SK-N-SH treated with all-trans-retinoic acid at 6 μM for 48 hours (cell line): Measurements from ENCODE around the gene CRIP2.

Experiments used
- CSDC2 ChIP-seq: fragments of 250-450 bp; sonication (Bioruptor Pico); IDR thresholded peaks from 2 replicates; pipeline ENCODE4 v1.5.0; 2020; ENCODE audit warnings: mild to moderate bottlenecking, moderate library complexity
- ESRRG ChIP-seq: fragments of 250-450 bp; sonication (Bioruptor Pico); IDR thresholded peaks from 2 replicates; pipeline ENCODE4 v1.6.1; 2021; ENCODE audit warnings: mild to moderate bottlenecking
- GLIS3 ChIP-seq: fragments of 250-450 bp; sonication (Bioruptor Pico); IDR thresholded peaks from 2 replicates; pipeline ENCODE4 v1.5.0; 2020; ENCODE audit warnings: mild to moderate bottlenecking, moderate library complexity
- ZC3H10 ChIP-seq: fragments of 250-450 bp; sonication (Bioruptor Pico); IDR thresholded peaks from 2 replicates; pipeline ENCODE4 v1.5.1; 2021; ENCODE audit warnings: mild to moderate bottlenecking, moderate library complexity
- ZFP30 ChIP-seq: fragments of 450-650 bp; formaldehyde crosslinking; IDR thresholded peaks from 2 replicates; pipeline ENCODE4 v1.5.0; 2022; ENCODE audit warnings: mild to moderate bottlenecking, moderate library complexity
- ZNF565 ChIP-seq: fragments of 450-650 bp; formaldehyde crosslinking; conservative IDR thresholded peaks from 2 replicates; pipeline ENCODE4 v1.5.0; 2020; ENCODE audit warnings: low read depth, mild to moderate bottlenecking, moderate library complexity
- ZNF70 ChIP-seq: fragments of 450-650 bp; formaldehyde crosslinking; IDR thresholded peaks from 2 replicates; pipeline ENCODE4 v1.5.0; 2020; ENCODE audit warnings: mild to moderate bottlenecking, moderate library complexity
- TF ChIP-seq, protein P1 (sequence below): fragments of 250-450 bp; sonication (Bioruptor Pico); IDR thresholded peaks from 2 replicates; pipeline ENCODE4 v1.8.0; 2020; ENCODE audit warnings: mild to moderate bottlenecking, moderate library complexity, borderline replicate concordance
- TF ChIP-seq, protein P2 (sequence below): fragments of 250-450 bp; sonication (Bioruptor Pico); IDR thresholded peaks from 2 replicates; pipeline ENCODE4 v1.5.1; 2021; ENCODE audit warnings: mild to moderate bottlenecking, moderate library complexity
- TF ChIP-seq, protein P3 (sequence below): fragments of 250-450 bp; sonication (Bioruptor Pico); IDR thresholded peaks from 2 replicates; pipeline ENCODE4 v1.8.0; 2021; ENCODE audit warnings: low read depth, mild to moderate bottlenecking, moderate library complexity, borderline replicate concordance

DNA sequence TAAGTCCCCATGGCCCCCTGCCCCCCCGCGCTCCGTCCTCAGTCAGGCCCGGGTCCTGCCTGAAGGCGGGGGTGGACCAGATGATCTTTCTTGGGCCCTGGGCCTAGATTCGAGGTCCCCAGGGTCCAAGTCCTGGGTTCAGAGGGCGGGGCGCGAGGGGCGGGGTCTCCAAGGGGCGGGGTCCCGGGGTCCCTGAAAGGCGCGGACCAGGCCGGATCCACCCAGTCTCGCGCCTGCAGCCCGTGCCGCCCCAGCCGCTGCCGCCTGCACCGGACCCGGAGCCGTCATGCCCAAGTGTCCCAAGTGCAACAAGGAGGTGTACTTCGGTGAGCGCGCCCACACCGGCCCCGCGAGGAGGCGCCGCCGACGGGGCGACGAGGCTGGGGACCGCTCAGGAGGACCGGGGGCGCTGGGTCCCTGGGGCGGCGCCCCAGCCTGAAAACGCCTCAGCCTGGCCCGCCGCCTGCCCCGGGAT lies 12.4 kb downstream of the CRIP2 start:
- TF ChIP-seq, protein P1, sequence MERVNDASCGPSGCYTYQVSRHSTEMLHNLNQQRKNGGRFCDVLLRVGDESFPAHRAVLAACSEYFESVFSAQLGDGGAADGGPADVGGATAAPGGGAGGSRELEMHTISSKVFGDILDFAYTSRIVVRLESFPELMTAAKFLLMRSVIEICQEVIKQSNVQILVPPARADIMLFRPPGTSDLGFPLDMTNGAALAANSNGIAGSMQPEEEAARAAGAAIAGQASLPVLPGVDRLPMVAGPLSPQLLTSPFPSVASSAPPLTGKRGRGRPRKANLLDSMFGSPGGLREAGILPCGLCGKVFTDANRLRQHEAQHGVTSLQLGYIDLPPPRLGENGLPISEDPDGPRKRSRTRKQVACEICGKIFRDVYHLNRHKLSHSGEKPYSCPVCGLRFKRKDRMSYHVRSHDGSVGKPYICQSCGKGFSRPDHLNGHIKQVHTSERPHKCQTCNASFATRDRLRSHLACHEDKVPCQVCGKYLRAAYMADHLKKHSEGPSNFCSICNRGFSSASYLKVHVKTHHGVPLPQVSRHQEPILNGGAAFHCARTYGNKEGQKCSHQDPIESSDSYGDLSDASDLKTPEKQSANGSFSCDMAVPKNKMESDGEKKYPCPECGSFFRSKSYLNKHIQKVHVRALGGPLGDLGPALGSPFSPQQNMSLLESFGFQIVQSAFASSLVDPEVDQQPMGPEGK (CRISPR knock-in tag), result no peak
- TF ChIP-seq ZFP30 (CRISPR knock-in tag) (no peak), ZNF70 (CRISPR knock-in tag) (no peak), ESRRG (CRISPR knock-in tag) (no peak), CSDC2 (no peak), ZNF565 (CRISPR knock-in tag) (no peak), ZC3H10 (CRISPR knock-in tag) (no peak), GLIS3 (CRISPR knock-in tag) (no peak)
- TF ChIP-seq, protein P2, sequence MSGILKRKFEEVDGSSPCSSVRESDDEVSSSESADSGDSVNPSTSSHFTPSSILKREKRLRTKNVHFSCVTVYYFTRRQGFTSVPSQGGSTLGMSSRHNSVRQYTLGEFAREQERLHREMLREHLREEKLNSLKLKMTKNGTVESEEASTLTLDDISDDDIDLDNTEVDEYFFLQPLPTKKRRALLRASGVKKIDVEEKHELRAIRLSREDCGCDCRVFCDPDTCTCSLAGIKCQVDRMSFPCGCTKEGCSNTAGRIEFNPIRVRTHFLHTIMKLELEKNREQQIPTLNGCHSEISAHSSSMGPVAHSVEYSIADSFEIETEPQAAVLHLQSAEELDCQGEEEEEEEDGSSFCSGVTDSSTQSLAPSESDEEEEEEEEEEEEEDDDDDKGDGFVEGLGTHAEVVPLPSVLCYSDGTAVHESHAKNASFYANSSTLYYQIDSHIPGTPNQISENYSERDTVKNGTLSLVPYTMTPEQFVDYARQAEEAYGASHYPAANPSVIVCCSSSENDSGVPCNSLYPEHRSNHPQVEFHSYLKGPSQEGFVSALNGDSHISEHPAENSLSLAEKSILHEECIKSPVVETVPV (CRISPR knock-in tag), result no peak
- TF ChIP-seq, protein P3, sequence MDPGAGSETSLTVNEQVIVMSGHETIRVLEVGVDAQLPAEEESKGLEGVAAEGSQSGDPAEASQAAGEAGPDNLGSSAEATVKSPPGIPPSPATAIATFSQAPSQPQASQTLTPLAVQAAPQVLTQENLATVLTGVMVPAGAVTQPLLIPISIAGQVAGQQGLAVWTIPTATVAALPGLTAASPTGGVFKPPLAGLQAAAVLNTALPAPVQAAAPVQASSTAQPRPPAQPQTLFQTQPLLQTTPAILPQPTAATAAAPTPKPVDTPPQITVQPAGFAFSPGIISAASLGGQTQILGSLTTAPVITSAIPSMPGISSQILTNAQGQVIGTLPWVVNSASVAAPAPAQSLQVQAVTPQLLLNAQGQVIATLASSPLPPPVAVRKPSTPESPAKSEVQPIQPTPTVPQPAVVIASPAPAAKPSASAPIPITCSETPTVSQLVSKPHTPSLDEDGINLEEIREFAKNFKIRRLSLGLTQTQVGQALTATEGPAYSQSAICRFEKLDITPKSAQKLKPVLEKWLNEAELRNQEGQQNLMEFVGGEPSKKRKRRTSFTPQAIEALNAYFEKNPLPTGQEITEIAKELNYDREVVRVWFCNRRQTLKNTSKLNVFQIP, result no peak
